Epithelial cell of proximal tubule (primary cell): Measurements from ENCODE around the gene STOX2. TPM values are rescaled to one million over a fixed set of nuclear protein-coding genes. Genes with fewer than 3 reads are reported as not detected.

Source experiments
- DNase-seq: peaks from one replicate; pipeline ENCODE4 v3.0.0-alpha.2; 2011; ENCODE audit warnings: low read depth
- H3K4me3 ChIP-seq: 2 replicates; pipeline ENCODE4 v1.5.1; 2011; ENCODE audit warnings: low read depth, mild to moderate bottlenecking, low read length
- total RNA-seq: library from RNA; depleted of rRNA; stranded (reverse); fragments of >200 nt; gene quantifications from 2 replicates; pipeline ENCODE4 v1.2.3, GENCODE V29; 2015
- TF ChIP-seq, protein P1 (sequence below): conservative IDR thresholded peaks from 2 replicates; pipeline ENCODE4 v1.5.1; 2012; ENCODE audit warnings: low read depth, mild to moderate bottlenecking, low read length

Gene STOX2
- total RNA-seq, 1 donor from 2014 or later: 4.3 TPM

DNA sequence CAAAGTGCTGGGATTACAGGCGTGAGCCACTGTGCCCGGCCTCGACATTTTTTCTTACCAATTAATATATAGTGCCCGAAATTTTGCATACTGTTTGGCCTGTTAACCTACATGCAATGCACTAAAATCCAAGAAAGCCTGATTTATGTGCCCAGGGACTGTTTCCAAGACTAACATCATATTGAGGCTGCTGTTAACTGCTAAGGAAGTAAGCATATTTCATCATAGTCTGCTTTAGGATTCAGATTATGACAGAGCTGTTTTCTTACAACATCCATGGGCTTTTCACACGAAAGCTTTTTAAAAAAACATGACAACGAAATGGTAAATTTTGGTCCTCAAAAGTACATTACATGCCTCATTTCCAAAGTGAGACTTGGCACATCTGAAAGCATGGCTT is 84.4 kb downstream of the STOX2 start:
- no peak for DNase-seq
- no peak overlapping the region for H3K4me3 ChIP-seq
- TF ChIP-seq, protein P1, sequence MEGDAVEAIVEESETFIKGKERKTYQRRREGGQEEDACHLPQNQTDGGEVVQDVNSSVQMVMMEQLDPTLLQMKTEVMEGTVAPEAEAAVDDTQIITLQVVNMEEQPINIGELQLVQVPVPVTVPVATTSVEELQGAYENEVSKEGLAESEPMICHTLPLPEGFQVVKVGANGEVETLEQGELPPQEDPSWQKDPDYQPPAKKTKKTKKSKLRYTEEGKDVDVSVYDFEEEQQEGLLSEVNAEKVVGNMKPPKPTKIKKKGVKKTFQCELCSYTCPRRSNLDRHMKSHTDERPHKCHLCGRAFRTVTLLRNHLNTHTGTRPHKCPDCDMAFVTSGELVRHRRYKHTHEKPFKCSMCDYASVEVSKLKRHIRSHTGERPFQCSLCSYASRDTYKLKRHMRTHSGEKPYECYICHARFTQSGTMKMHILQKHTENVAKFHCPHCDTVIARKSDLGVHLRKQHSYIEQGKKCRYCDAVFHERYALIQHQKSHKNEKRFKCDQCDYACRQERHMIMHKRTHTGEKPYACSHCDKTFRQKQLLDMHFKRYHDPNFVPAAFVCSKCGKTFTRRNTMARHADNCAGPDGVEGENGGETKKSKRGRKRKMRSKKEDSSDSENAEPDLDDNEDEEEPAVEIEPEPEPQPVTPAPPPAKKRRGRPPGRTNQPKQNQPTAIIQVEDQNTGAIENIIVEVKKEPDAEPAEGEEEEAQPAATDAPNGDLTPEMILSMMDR: no peak

- DNase-seq: no peak
- H3K4me3 ChIP-seq: no peak overlapping the region
- TF ChIP-seq, protein P1: no peak
Measured at GRCh38 chr4:183989931-183990330, 84.8 kb downstream of the STOX2 start.

- no peak overlapping the region for H3K4me3 ChIP-seq
- TF ChIP-seq, protein P1: no peak
- no peak for DNase-seq
Measured at GRCh38 chr4:183993676-183994075, 88.6 kb downstream of the STOX2 start.

- TF ChIP-seq, protein P1: no peak
- H3K4me3 ChIP-seq: no peak overlapping the region
- DNase-seq: no peak
Measured at GRCh38 chr4:183995570-183995969, 90.5 kb downstream of the STOX2 start.

- no peak for DNase-seq
- H3K4me3 ChIP-seq: no peak overlapping the region
- TF ChIP-seq, protein P1: no peak
Measured at GRCh38 chr4:183996868-183997267, 91.8 kb downstream of the STOX2 start.

DNA sequence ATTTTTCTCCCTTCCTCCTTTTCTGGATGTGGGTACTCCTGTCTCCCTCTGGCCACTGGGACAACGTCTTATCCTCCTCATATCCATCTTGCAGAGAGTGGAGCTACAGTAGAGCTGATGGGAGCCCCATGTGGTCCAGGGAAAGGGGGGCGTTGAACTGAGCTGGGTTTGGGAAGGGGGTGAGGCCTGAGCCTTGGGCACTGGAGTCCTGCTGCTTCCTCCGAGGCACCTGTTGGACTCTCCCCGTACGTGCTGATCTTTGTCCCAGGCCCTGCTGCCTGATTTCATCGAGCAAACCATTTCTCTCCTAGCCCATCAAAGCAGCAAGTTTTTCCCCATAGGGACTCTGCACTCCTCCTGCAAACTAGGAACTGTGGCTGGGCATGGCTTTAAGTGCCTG is 94.3 kb downstream of the STOX2 start:
- DNase-seq: no peak
- no peak overlapping the region for H3K4me3 ChIP-seq
- TF ChIP-seq, protein P1: no peak

- no peak overlapping the region for H3K4me3 ChIP-seq
- TF ChIP-seq, protein P1: no peak
- DNase-seq: no peak
Measured at GRCh38 chr4:184000457-184001396, 95.6 kb downstream of the STOX2 start.
